Esophagus mucosa (tissue), 1 donor: ENCODE data around the gene RNF145. TPM values are rescaled to one million over a fixed set of nuclear protein-coding genes. Genes with fewer than 3 reads are reported as not detected.
A peak's percentile ranks its signal among the peaks of the same experiment; 100 is the strongest.
"Not testable (repeated sequence)": the region's sequence is repeated elsewhere in the genome, so short reads cannot be mapped to it uniquely, and the experiment has no call there.

Source experiments
- ATAC-seq: fragments of 200-7000 bp; cut with Tn5 transposase; one replicate; pipeline ENCODE4 v1.9.1; 2020
- total RNA-seq: library from RNA; stranded (reverse); gene quantifications from one replicate; pipeline ENCODE4 v1.2.4, GENCODE V29; 2023
- donor health status: DM: yes; HTN: yes; CAD: no.

Gene RNF145
- total RNA-seq, 1 donor from 2014 or later: 111 TPM

DNA sequence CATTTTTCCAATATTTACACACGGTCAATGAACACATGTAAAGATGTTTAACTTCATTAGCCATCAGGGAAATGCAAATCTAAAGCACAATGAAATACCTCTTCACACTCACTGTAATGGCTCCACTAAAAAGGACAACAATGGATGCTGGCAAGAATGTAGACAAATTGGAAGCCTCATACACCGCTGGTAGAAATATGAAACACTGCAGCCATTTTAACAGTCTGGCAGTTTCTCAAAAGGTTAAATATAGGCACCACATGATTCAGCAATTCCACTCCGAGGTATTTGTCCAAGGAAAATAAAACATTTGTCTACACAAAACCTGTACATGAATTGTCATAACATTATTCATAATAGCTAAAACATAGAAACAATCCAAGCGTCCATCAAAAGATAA is 20.0 kb downstream of the RNF145 start:
- ATAC-seq: no peak

DNA sequence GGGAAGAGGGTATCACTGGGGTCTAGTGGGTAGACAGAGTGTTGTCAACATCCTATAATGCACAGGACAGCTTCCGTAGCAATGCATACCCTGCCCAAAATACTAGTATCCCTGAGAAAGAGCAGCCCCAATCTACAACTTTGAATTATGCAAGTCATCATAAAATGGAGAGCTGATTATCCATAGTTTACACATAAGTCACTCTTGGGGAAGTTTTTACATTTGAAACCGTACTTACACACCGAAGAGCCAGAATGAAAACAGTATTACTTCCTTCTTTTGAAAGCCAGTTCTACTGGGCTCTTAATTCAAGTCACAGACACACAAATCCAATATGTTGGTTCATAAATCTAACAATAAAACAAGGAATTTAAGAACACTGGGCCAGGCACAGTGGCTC is 21.6 kb downstream of the RNF145 start:
- peak; percentile 25 for ATAC-seq

DNA sequence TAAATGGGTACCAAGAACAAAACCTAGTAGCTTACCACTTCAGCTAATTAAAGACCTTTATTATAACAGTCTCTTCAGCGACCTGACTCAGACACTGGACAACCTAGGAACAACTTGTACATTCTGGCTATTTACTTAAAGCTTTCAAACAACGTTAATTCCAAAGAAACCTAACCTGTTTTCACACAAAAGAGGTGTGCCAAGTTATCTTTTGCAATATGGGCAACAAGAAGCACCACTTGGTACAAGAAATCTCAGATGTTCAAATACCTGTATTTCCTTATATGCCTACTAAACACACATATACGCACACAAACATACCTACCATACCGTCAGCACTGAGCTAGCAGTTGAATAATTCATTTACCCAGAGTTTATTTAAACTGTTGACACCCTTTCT is 23.0 kb downstream of the RNF145 start:
- ATAC-seq: peak; percentile 95

DNA sequence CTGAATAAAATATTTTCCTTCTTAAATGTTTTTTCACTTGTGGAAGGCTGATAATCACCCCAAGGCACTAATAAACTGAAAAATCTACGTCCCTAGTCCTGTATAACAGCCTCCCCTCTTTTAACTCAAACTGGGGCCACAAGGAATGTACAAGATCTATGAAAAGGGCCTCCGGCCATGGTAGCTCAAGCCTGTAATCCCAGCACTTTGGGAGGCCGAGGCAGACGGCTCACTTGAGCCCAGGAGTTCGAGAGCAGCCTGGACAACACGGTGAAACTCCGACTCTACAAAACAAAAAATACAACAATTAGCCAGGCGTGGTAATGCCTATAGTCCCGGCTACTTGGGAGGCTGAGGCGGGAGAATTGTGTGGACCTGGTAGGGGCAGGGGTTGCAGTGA is 23.6 kb downstream of the RNF145 start:
- ATAC-seq: no peak

DNA sequence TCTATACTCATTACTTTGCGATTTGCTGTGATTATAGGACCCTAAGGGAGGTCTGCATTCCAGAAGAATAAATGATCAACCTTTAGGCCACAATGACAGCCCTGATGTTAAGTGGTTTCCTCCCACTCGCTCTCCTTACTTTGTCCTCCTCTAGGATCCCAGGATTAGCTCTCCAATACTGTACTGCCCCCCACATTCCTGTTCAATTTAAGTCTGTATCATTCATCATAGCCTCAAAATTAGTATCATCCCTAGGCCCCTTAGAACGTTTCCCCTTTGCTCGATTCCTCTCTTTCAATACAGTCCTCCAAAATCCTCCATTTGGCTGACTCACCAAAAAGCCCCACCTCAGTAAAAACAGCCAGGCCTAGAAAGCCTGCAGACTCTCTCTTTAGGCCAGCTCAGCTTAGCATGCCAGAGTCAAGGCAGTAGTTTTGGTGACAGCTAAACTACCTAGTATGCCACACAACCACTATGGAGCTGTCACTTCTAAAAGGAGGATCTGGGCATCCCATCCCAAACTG is 24.4 kb downstream of the RNF145 start:
- ATAC-seq: peak; percentile 39

DNA sequence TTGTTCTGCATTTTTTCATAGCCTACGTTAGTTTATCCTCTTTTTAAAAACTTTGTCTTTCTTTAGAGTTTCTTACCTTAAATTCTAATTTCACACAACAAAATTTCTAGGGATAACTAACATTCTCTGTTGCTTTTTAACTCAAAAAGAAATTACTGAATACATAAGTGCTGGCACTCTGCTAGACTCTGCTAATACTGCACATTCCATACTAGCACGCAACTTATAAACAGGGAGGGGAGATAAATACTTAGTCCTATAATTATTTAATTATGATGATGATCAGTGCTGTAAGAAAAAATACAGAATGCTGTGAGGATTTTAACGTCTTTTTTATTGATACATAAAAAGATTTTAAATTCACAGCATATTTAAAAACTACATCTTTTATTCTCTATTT is 25.1 kb downstream of the RNF145 start:
- ATAC-seq: no peak

DNA sequence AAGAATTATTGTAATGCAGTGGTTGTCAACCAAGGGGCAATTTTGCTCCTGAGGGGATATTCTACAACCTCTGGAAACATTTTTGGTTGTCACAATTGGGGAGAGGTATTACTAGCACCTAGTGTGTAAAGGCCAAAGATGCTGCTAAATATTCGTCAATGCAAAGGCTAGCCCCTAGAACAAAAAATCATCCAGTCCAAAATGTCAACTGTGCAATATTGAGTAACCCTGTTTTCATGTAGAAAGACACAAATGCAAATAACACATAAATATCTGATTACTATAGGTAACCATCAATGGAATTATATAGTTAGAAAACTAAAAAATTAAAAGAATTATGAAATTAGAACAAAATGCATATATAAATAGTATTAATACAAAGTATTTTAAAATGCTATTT is 26.1 kb downstream of the RNF145 start:
- no peak for ATAC-seq

DNA sequence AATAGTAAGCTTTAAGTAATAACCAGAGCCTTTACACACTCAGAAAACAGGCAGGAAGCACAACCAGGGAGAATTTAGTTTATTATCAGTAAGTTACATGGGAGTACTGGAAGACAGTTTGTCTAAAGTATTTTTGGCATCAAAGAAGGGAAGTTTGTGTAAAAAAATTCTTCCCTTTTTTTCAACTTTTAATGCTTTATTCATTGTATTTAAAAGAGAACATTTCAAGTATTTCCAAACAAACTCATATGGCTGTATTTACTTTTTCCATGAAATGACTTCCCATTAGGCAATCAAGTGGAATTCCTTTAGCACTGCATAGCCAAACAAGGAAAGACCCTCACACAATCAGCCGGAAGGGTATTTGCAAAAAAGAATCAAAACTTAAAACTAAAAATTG is 26.7 kb downstream of the RNF145 start:
- no peak for ATAC-seq

DNA sequence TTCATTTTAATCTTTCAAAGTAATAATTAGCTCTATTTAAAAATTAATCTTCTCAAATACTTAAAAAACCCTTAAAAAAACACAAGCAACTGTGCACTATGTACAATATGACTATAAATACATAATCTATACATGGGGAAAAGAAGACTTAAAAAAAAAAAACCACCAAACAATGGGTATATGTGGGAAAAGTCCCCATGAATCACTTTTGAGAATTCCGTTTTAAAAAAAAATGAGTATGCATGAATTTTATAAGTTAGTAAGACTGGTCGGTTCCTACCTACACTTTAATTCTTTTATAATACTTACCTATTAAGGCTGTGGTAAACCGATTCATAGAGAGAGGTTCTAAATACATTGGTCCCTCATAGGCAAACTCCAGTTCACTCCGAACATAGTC is 27.7 kb downstream of the RNF145 start:
- ATAC-seq: no peak

DNA sequence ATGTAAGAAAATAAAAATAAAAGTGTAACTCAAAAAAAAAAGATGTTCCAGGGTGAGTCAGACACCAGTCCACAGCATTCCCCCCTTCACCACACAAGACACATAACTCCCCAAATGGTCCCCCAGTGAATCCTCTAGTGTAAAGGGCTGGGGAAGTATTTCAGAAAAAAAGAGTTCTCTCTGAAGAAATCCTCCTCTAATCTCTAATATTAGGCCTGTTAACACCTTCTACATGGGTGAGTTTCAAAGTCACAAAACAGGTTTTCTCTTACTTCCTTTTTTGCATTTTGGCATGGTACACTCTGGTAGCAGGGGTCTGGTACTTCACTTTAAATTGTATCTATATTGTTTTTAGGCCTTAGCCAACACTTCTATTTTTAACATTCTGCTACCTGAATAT is 28.2 kb downstream of the RNF145 start:
- peak; percentile 53 for ATAC-seq

DNA sequence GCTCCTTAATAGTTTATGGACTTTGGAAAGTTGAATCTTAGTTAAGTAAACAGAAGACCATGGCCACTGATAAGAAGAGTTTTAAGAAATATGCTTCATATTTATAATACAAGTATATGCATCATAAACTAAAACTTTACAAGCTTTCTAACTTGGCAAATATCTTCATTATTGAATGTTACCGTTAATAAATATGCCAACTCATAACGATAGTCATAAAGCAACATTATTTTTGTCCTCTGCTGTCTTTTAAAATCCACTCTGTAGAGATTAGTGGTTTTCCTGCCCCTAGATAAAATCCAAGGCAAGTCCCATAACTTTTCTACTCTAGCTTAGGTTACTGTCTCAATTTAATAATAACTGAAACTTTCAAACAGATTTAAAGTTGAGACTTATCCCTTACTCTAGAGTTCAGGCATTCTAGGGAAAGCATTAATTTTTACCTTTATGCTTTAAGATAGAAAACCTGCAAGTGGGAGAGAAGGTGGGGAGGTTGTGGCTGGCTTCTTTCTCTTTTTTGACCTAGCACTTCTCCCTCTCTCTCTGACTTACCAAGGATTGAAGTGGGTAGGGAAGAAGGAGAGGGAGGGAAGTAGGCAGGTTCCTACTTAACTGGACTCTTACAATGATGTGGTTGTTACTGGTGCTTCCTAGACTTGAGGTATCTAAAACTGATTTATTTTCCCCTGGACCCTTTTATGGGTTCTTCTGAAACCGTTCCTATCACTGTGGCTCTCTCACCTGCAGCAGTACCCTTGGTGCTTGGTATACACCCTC is 29.6 kb downstream of the RNF145 start:
- ATAC-seq: no peak

DNA sequence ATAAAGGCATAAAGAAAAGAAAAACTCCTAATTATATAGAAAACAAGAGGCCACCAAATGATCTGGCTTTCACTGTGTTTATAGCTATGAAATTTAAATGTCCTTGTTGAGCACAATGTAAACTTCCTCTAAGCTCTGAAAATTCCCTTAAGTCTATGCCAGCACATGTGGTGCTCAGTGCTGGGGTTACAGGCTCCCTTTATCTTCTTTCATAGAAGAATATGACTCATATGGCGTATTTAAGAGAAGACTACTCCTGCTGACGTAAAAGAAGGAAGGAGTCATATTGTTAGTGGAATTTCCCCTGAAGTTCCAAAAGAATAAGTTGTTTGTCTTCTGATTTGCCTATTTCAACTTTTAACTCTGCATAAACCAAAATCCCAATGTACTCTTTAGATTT is 30.4 kb downstream of the RNF145 start:
- ATAC-seq: peak; percentile 99

DNA sequence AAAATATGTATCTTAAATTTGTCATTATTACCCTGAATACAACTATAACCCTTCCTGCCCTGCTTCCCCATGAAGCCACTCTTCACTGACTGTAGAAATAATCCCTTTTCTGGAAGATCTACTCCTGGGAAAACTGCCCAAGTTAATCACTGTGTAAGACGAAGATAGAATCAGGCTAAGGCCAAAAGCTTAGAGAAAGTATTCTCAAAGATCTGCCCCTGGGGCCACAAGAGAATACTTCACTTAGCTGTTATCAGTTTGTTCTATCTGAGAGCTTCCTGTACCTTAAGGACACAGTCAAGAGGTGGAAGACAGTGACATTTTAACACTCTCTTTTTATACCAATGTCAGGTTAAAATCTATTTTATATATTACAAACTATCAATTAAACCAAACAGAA is 33.8 kb downstream of the RNF145 start:
- no peak for ATAC-seq

DNA sequence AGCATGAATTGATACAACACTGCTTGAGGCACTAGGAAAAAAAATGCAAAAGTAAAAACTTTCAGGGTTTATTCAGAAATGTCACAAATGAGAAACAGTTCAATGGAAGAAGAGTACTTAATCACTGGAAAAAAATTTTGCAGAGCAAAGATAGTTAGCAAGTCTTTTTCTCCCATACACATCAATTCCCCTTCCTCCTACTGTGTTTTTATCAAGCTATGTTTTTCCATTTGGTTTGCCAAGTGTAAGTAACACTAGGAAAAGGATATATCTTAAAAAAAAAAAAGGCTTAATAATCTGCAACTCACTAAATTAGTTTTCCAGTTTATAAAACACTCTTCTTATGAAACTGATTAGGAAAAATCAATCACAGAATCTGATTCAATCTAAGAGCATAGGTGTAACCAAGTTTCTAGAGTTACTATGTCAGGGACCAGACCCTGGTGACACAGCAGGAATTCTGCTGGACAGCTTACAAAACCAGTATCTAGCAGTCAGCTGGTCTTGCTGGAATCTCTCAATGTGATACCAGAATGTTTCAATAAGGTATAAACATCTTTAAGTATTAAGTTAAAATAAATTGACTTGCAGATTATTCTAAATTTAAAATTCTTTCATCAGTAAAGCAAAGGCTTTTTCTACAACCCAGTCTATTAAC is 34.7 kb downstream of the RNF145 start:
- ATAC-seq: no peak

DNA sequence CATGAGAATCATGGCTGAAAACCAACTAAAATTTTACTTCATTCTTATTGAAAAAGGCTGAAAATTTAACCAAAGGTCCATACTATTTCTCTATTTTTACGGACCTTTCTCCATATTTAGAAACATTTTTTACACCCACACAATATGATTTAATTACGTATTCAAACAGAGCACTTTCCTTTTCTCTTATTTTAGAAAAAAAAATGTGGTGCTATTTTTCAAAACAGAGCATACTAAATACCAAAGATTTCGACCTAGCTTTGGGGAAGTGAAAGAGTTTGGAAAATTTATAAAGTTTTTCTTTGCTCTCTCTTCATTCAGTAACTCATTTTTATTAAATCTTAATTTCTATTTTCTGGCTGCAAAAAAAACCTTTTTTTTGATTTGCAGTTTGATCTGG is 38.1 kb downstream of the RNF145 start:
- no peak for ATAC-seq

DNA sequence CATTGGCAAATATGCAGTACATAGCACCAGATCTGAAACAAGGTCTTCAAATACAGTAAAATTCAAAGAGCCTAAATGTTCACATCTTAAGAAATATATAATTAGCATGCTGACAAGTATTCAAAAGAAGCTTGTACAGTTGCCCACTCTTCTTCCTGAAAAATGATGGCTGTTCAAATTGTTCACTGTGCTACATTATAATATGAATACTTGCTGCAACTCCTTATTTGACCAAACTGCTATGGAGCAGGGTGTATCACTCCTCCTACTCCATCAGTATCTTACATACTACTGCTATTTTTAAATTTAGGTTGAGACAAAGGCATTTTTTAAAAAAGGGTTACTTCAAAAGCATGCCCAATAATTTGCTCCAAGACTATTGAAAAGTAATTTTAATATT is 39.3 kb downstream of the RNF145 start:
- no peak for ATAC-seq

DNA sequence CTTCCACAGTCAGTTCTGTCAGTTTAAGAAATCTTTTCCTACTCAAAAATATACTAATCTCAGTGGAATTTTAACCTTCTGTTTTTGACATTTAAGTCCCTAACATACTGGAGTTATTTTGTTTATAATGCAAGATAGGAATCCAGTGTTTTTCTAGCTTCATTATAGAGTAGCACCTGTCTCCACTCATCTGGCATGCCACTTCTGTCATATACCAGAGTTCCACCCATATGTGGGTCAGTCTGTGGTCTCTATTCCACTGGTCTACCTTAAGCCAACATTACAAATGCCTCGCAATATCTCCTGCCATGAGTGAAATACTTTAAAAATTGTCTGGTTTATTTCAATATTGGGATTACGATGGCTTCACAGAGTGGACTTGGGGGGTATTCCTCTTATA is 42.9 kb downstream of the RNF145 start:
- ATAC-seq: no peak

DNA sequence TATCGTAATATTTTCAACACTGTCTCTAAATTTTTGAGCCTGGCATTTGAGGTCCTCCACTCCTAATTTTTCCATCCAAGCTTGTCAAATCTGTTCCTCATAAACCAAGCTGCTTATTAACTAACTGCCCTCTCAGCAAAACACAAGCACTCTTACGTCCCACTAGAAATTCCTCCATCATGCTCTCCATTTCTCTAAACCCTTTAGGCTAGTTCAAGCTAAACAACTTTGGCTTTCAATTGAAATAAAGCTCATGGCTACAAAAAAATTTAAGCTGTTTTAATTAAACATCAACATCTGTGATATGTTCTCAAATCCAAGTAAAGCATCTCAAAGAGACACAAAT is 45.7 kb downstream of the RNF145 start:
- no peak for ATAC-seq

DNA sequence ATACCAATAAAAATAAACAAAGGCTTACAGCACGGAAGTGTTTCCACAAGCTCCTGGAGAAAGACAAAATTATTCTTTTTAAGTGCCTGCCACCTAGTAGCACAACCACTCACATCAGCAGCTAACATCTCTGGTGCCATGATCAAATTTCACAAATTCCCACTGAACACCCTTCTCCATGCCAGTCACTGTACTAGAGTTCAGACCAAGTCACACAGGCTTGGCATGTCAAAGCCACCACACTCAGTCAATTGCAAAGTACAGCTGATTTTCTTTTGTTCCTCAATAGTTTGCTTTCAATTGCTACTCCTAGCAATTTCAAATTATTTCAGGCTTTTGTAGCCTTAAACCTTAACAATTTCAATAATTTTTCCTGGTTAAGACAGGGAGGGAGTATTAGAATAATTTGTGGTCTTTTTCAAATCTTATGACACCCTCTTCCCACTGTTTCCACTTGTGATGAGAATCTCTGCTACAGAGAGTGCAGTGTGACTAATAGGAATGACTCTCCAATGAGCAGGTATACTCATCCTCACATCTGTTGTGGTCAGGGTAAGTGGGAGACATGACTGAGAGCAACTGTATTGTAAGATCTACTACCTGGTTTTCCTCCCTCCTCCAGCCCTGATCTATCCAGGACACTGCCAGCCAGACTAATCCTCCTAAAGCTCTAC is 46.2 kb downstream of the RNF145 start:
- peak; percentile 64 for ATAC-seq

DNA sequence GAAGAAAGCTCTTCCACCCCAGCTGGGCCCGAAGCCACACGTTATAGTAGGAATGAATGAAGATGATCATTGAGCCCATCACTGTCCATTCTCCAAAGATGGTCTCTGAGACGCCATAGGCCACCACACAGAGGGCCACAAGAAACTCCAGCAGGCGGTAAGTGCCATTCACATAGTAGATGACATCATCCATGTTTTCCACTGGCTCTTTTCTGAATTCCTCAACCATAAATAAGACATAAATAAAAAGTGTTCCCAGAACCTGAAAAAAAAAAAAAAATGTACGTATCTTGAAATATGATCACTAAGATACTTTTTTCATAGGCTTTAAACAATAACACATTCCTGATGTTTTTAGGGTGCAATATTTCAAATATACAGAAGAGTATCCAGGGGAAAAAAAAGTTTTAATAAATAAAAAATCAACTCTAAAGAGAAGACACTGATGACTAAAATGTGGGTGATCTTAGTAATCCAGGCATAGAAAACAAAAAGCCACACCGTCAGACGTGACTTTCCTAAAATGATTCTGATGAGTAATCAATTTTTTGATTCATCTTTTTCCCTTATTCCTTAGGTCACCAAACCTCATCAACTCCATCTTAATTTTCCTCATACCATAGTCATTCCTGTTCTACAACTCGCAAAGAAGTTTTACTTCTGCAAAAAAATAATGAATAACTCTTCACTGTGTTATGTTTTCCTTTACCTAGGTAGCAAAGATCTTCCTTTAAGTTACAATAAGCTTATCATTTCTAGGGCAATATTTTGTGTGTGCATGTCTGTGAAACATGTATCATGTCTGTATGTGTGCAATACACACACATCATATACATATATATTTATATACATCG is 47.8 kb downstream of the RNF145 start:
- ATAC-seq: peak; percentile 34

DNA sequence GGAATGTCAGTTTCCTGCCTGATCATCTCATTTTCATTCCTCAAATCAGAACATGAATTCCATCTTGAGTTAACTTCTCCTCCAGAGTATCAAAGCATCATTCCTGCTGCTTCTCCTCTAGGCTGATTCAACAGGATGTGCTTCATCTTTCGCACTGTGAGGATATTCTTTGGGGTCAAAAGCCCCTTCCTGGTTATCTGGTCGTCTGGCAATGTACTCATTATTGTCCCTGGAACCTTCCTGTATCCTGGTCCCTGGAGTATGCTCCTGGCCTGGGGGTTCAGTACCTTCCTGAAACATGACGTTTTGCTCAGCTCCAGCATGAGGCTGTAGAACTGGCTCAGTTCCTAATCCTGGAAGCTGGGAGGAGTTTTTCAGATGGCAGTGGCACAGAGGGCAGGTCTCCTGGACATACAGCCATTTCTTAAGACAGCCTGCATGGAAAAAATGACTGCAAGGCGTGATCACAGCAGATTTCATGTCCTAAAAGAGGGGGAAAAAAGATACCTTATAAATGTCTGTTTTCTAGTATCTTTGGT is 50.7 kb downstream of the RNF145 start:
- ATAC-seq: not testable (repeated sequence)

DNA sequence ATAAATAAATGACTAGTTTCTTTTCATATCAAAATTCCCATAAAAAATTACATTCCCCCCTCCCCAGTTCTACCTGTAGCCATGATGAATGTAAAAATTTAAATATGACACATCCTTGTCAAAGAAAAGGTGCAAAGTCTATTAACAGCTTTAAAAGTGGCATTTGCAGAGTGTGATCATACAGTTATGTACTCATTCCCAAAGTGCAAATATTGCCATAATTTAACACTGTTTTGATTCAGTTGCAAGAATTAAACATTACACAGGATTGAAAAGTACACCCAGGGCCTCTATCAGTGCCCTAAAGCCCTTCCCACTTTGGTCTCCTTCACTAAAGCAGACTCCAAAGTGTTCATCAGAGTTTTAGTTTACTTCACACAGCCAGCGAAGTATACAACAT is 51.8 kb downstream of the RNF145 start:
- ATAC-seq: no peak
